Esophagus mucosa (tissue), 1 donor: Measurements from ENCODE around the gene VAMP8. TPM values are rescaled to one million over a fixed set of nuclear protein-coding genes. Genes with fewer than 3 reads are reported as not detected.
A peak's percentile ranks its signal among the peaks of the same experiment; 100 is the strongest.
"Not testable (repeated sequence)": the region's sequence is repeated elsewhere in the genome, so short reads cannot be mapped to it uniquely, and the experiment has no call there.

Source experiments
- ATAC-seq: fragments of 200-7000 bp; cut with Tn5 transposase; one replicate; pipeline ENCODE4 v1.9.1; 2020
- total RNA-seq: library from RNA; stranded (reverse); gene quantifications from one replicate; pipeline ENCODE4 v1.2.4, GENCODE V29; 2023
- donor health status: DM: yes; HTN: yes; CAD: no.

VAMP8 gene
- total RNA-seq, 1 donor from 2014 or later = 264 TPM

GRCh38 chr2:85547859-85548607 lies 29.4 kb upstream of the VAMP8 start:
- no peak for ATAC-seq

GRCh38 chr2:85548608-85548900 lies 28.8 kb upstream of the VAMP8 start:
- ATAC-seq = no peak

- ATAC-seq = no peak
Observed at GRCh38 chr2:85549095-85549494, 28.3 kb upstream of the VAMP8 start.

- no peak for ATAC-seq
Observed at GRCh38 chr2:85549826-85550225, 27.6 kb upstream of the VAMP8 start.

GRCh38 chr2:85550486-85550885 lies 26.9 kb upstream of the VAMP8 start:
- ATAC-seq = no peak

- peak; percentile 79 for ATAC-seq
Observed at GRCh38 chr2:85551698-85552678, 25.4 kb upstream of the VAMP8 start.

GRCh38 chr2:85553184-85553583 lies 24.2 kb upstream of the VAMP8 start:
- ATAC-seq = no peak

- ATAC-seq = no peak
Observed at GRCh38 chr2:85554980-85555612, 22.3 kb upstream of the VAMP8 start.

GRCh38 chr2:85557130-85557529 lies 20.3 kb upstream of the VAMP8 start:
- ATAC-seq = no peak

GRCh38 chr2:85558160-85558559 lies 19.2 kb upstream of the VAMP8 start:
- ATAC-seq = no peak

- not testable (repeated sequence) for ATAC-seq
Observed at GRCh38 chr2:85560403-85560726, 17.0 kb upstream of the VAMP8 start.

- ATAC-seq = no peak
Observed at GRCh38 chr2:85560812-85561279, 16.5 kb upstream of the VAMP8 start.

GRCh38 chr2:85561280-85562212 lies 15.8 kb upstream of the VAMP8 start, which contains the start of gene GGCX:
TSS of gene GGCX (minus strand) at chr2:85561493. CDS start at chr2:85561428, 65 bp downstream.
- peak; percentile 98 for ATAC-seq

GRCh38 chr2:85564144-85564563 lies 13.2 kb upstream of the VAMP8 start:
- ATAC-seq = no peak

- no peak for ATAC-seq
Observed at GRCh38 chr2:85566265-85566664, 11.1 kb upstream of the VAMP8 start.

- no peak for ATAC-seq
Observed at GRCh38 chr2:85575739-85576138, 1.6 kb upstream of the VAMP8 start.

GRCh38 chr2:85577063-85577385 lies 362 bp upstream of the VAMP8 start:
- no peak for ATAC-seq

GRCh38 chr2:85578243-85579180 lies 1.1 kb downstream of the VAMP8 start:
- peak; percentile 39 for ATAC-seq

- no peak for ATAC-seq
Observed at GRCh38 chr2:85579266-85579935, 2.0 kb downstream of the VAMP8 start.

- ATAC-seq = no peak
Observed at GRCh38 chr2:85580206-85580605, 2.8 kb downstream of the VAMP8 start.
